OCI-LY1 (cell line): ENCODE data around the gene ZDBF2.
A peak's percentile ranks its signal among the peaks of the same experiment; 100 is the strongest.

Source experiments
- H2AFZ ChIP-seq: fragments of 200-600 bp; sonication (generic), shearing (Covaris generic); 2 replicates; pipeline ENCODE4 v1.6.0; 2014; ENCODE audit warnings: antibody characterized with exemption, mild to moderate bottlenecking, low read length
- H3F3A ChIP-seq: fragments of 200-600 bp; sonication (generic), shearing (Covaris generic); 2 replicates; pipeline ENCODE4 v1.6.0; 2014; ENCODE audit warnings: mild to moderate bottlenecking, antibody characterized with exemption, low read length, moderate library complexity; ENCODE audit not compliant: insufficient read depth
- H3K27ac ChIP-seq: fragments of 200-600 bp; sonication (generic); 2 replicates; pipeline ENCODE4 v1.5.1; 2014; ENCODE audit warnings: low read length, mixed run types, mild to moderate bottlenecking, low read depth; ENCODE audit not compliant: poor library complexity, severe bottlenecking
- H3K27me3 ChIP-seq: fragments of 200-600 bp; sonication (generic); 2 replicates; pipeline ENCODE4 v1.6.0; 2014; ENCODE audit warnings: antibody characterized with exemption, mild to moderate bottlenecking, low read length, moderate library complexity; ENCODE audit not compliant: insufficient read depth
- H3K36me3 ChIP-seq: fragments of 200-600 bp; sonication (generic); 2 replicates; pipeline ENCODE4 v1.6.1; 2014; ENCODE audit warnings: mild to moderate bottlenecking, antibody characterized with exemption, low read length, moderate library complexity, mixed read lengths; ENCODE audit not compliant: insufficient read depth
- H3K4me1 ChIP-seq: fragments of 200-600 bp; sonication (generic); 2 replicates; pipeline ENCODE4 v1.5.1; 2014; ENCODE audit warnings: mild to moderate bottlenecking, low read length, moderate library complexity; ENCODE audit not compliant: insufficient read depth, severe bottlenecking
- H3K4me2 ChIP-seq: fragments of 200-600 bp; sonication (generic), shearing (Covaris generic); 2 replicates; pipeline ENCODE4 v1.6.1; 2014; ENCODE audit warnings: low read length
- H3K4me3 ChIP-seq: fragments of 200-600 bp; sonication (generic); 2 replicates; pipeline ENCODE4 v1.5.1; 2014; ENCODE audit warnings: low read length, low read depth, mild to moderate bottlenecking, mixed read lengths; ENCODE audit not compliant: poor library complexity, severe bottlenecking
- H3K79me2 ChIP-seq: fragments of 200-600 bp; shearing (Covaris generic); 2 replicates; pipeline ENCODE4 v1.6.1; 2016; ENCODE audit warnings: mixed run types, low read length, mixed read lengths; ENCODE audit not compliant: insufficient read depth
- H3K9ac ChIP-seq: fragments of 200-600 bp; sonication (generic), shearing (Covaris generic); 2 replicates; pipeline ENCODE4 v1.6.1; 2014; ENCODE audit warnings: mild to moderate bottlenecking, low read length, mixed read lengths
- H3K9me2 ChIP-seq: fragments of 200-600 bp; sonication (generic), shearing (Covaris generic); 2 replicates; pipeline ENCODE4 v1.6.1; 2014; ENCODE audit warnings: low read depth, mild to moderate bottlenecking, low read length, mixed read lengths
- H3K9me3 ChIP-seq: fragments of 200-600 bp; shearing (Covaris generic); 2 replicates; pipeline ENCODE4 v1.6.1; 2014; ENCODE audit warnings: low read length, mixed read lengths
- H4K20me1 ChIP-seq: fragments of 200-600 bp; sonication (generic), shearing (Covaris generic); 2 replicates; pipeline ENCODE4 v1.6.0; 2016; ENCODE audit warnings: mild to moderate bottlenecking, low read length; ENCODE audit not compliant: insufficient read depth
- EZH2 ChIP-seq: fragments of 200-600 bp; sonication (generic), shearing (Covaris generic); IDR thresholded peaks from 2 replicates; pipeline ENCODE4 v1.8.0; 2017; ENCODE audit warnings: borderline replicate concordance, mixed run types, mild to moderate bottlenecking, antibody characterized with exemption, low read length, moderate library complexity, mixed read lengths
- TF ChIP-seq, protein P1 (sequence below): fragments of 200-600 bp; sonication (generic), shearing (Covaris generic); IDR thresholded peaks from 2 replicates; pipeline ENCODE4 v1.5.1; 2017; ENCODE audit warnings: mild to moderate bottlenecking, antibody characterized with exemption, low read length, moderate library complexity, mixed read lengths

ZDBF2 gene

GRCh38 chr2:206259376-206260187, 14.9 kb upstream of the ZDBF2 start:
- Histone ChIP-seq H2AFZ (no peak overlapping the region), H3K27me3 (no peaks in the 10 kb centered on the region)
- TF ChIP-seq, protein P1, sequence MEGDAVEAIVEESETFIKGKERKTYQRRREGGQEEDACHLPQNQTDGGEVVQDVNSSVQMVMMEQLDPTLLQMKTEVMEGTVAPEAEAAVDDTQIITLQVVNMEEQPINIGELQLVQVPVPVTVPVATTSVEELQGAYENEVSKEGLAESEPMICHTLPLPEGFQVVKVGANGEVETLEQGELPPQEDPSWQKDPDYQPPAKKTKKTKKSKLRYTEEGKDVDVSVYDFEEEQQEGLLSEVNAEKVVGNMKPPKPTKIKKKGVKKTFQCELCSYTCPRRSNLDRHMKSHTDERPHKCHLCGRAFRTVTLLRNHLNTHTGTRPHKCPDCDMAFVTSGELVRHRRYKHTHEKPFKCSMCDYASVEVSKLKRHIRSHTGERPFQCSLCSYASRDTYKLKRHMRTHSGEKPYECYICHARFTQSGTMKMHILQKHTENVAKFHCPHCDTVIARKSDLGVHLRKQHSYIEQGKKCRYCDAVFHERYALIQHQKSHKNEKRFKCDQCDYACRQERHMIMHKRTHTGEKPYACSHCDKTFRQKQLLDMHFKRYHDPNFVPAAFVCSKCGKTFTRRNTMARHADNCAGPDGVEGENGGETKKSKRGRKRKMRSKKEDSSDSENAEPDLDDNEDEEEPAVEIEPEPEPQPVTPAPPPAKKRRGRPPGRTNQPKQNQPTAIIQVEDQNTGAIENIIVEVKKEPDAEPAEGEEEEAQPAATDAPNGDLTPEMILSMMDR, result no peak
- TF ChIP-seq EZH2, result no peak

DNA sequence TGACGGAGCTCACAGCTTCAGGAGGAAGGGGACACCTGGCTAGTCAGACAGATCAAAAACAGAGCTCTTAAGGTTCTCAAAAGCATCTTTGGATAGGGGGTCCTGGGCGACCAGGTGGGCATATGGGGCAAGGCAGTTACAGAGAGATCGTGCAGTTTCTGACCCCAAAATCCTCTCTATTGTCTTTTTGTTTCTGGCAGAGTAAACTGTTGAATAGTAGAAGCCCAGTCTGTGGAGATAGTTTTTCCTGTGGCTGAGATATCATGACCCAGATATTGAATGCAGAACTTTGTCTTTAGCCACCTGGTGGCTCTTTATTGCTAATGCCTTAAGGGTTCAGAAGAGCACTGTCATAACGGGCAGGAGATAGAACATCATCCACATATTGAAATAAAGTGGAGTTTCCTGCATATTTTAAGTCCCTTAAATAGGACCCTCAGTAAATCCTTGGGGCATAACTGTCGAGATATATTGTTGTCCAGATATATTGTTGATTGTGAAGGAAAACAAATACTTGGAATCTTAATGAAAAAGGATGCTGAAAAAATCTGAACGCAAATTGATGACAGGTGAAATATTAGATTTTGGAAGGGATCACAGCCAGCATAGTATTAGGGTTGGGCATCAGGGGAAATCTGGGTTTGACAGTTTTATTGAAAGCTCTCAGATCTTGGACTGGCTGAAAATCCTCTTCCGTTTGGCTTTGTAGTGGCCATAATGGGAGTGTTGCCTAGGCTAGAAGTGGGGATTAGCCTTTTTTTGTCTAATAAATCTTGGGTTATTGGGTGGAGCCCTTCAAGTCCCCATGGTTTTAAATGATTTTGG, 14.1 kb upstream of the ZDBF2 start:
- Histone ChIP-seq H3K36me3 (no peaks in the 10 kb centered on the region), H4K20me1 (no peaks in the 10 kb centered on the region), H3K9me3 (no peaks in the 10 kb centered on the region), H3K79me2 (no peaks in the 10 kb centered on the region), H3K4me3 (no peak overlapping the region), H3K27me3 (no peaks in the 10 kb centered on the region), H2AFZ (no peak overlapping the region), H3K9me2 (no peaks in the 10 kb centered on the region), H3F3A (no peaks in the 10 kb centered on the region), H3K4me2 (no peak overlapping the region), H3K27ac (no peak overlapping the region), H3K9ac (no peak overlapping the region), H3K4me1 (no peaks in the 10 kb centered on the region)
- no peak for TF ChIP-seq EZH2
- TF ChIP-seq, protein P1, result peak; percentile 54

More at GRCh38 chr2:206259376-206260187, 14.9 kb upstream of the ZDBF2 start:
- H3K36me3 ChIP-seq, result no peaks in the 10 kb centered on the region
- H3K9ac ChIP-seq, result no peak overlapping the region
- no peaks in the 10 kb centered on the region for H4K20me1 ChIP-seq
- H3K79me2 ChIP-seq, result no peaks in the 10 kb centered on the region
- no peak overlapping the region for H3K27ac ChIP-seq
- no peak overlapping the region for H3K4me3 ChIP-seq
- no peaks in the 10 kb centered on the region for H3K9me2 ChIP-seq
- no peaks in the 10 kb centered on the region for H3K4me1 ChIP-seq
- H3F3A ChIP-seq, result no peaks in the 10 kb centered on the region
- no peaks in the 10 kb centered on the region for H3K9me3 ChIP-seq
- no peak overlapping the region for H3K4me2 ChIP-seq

DNA sequence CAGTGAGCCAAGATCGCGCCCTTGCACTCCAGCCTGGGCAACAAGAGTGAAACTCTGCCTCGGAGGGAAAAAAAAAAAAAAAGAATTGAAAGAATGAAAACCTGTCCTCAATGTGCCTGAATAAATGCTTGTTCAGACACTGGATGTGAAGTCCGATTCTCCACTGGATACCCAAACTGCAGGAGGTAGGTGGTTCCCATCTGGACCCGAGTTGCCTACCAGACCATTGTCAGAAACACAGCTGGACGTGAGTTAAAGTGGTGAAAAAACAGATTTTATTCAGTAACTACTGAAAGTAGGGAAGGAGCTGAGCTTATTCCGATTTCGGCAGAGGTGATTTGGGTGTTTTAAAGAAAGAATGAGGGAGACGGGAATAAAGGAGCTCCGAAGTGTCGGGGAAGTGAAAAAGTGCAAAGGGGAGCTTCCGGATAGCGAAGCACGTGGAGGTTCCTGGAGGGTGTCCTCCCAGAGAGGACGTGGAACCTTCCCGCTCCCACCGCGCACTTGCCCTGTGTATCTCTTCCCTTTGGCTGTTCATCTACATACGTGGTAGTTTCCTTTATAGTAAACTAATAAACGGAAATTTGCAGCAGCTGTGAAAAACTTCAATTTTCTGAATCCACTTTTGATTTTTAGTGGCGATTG, 10.4 kb upstream of the ZDBF2 start:
- H3K9me2 ChIP-seq, result no peaks in the 10 kb centered on the region
- no peak overlapping the region for H3K9ac ChIP-seq
- H3K4me2 ChIP-seq, result no peak overlapping the region
- H3K79me2 ChIP-seq, result no peaks in the 10 kb centered on the region
- no peaks in the 10 kb centered on the region for H4K20me1 ChIP-seq
- no peaks in the 10 kb centered on the region for H3K9me3 ChIP-seq
- TF ChIP-seq, protein P1, result no peak
- no peak for TF ChIP-seq EZH2
- H3K4me1 ChIP-seq, result peaks cover 4% of the 10 kb centered on the region
- no peak overlapping the region for H3K27ac ChIP-seq
- no peaks in the 10 kb centered on the region for H3K27me3 ChIP-seq
- no peaks in the 10 kb centered on the region for H3K36me3 ChIP-seq
- H2AFZ ChIP-seq, result no peak overlapping the region
- no peaks in the 10 kb centered on the region for H3F3A ChIP-seq
- H3K4me3 ChIP-seq, result no peak overlapping the region
